ENCODE measurements around the gene KDM4B.
A peak's percentile ranks its signal among the peaks of the same experiment; 100 is the strongest.

The KDM4B gene

GRCh38 chr19:5037936-5038335, 69.0 kb downstream of the KDM4B start:
- Histone ChIP-seq H3K36me3 (ENCODE audit: control insufficient read depth, insufficient read depth, low read length) (peaks cover 34% of the 10 kb centered on the region), H3K9ac (ENCODE audit: low read depth, low read length) (no peak overlapping the region), H3K4me1 (ENCODE audit: control insufficient read depth, insufficient read depth, low read length) (no peaks in the 10 kb centered on the region), H3K4me3 (ENCODE audit: low read depth, low read length) (no peak overlapping the region), H3K9me3 (ENCODE audit: control insufficient read depth, insufficient read depth, low read length) (no peaks in the 10 kb centered on the region), H3K27ac (ENCODE audit: low read depth, low read length) (no peak overlapping the region), H3K27me3 (ENCODE audit: control insufficient read depth, insufficient read depth, low read length) (no peaks in the 10 kb centered on the region)

GRCh38 chr19:5038631-5039271, 69.8 kb downstream of the KDM4B start:
- H3K4me3 ChIP-seq (ENCODE audit: low read depth, low read length), result no peak overlapping the region
- H3K27ac ChIP-seq (ENCODE audit: low read depth, low read length), result no peak overlapping the region
- H3K4me1 ChIP-seq (ENCODE audit: control insufficient read depth, insufficient read depth, low read length), result no peaks in the 10 kb centered on the region
- H3K9me3 ChIP-seq (ENCODE audit: control insufficient read depth, insufficient read depth, low read length), result no peaks in the 10 kb centered on the region
- no peaks in the 10 kb centered on the region for H3K27me3 ChIP-seq (ENCODE audit: control insufficient read depth, insufficient read depth, low read length)
- no peak overlapping the region for H3K9ac ChIP-seq (ENCODE audit: low read depth, low read length)
- H3K36me3 ChIP-seq (ENCODE audit: control insufficient read depth, insufficient read depth, low read length), result peaks cover 26% of the 10 kb centered on the region

GRCh38 chr19:5039642-5040543, 71.0 kb downstream of the KDM4B start:
- Histone ChIP-seq H3K27me3 (ENCODE audit: control insufficient read depth, insufficient read depth, low read length) (no peaks in the 10 kb centered on the region), H3K9ac (ENCODE audit: low read depth, low read length) (no peak overlapping the region), H3K4me1 (ENCODE audit: control insufficient read depth, insufficient read depth, low read length) (no peaks in the 10 kb centered on the region), H3K27ac (ENCODE audit: low read depth, low read length) (no peak overlapping the region), H3K4me3 (ENCODE audit: low read depth, low read length) (no peak overlapping the region), H3K36me3 (ENCODE audit: control insufficient read depth, insufficient read depth, low read length) (peaks cover 16% of the 10 kb centered on the region), H3K9me3 (ENCODE audit: control insufficient read depth, insufficient read depth, low read length) (no peaks in the 10 kb centered on the region)

GRCh38 chr19:5040544-5041167, 71.7 kb downstream of the KDM4B start:
- H3K27me3 ChIP-seq (ENCODE audit: control insufficient read depth, insufficient read depth, low read length), result no peaks in the 10 kb centered on the region
- peaks cover 13% of the 10 kb centered on the region for H3K36me3 ChIP-seq (ENCODE audit: control insufficient read depth, insufficient read depth, low read length)
- H3K4me3 ChIP-seq (ENCODE audit: low read depth, low read length), result no peak overlapping the region
- H3K4me1 ChIP-seq (ENCODE audit: control insufficient read depth, insufficient read depth, low read length), result no peaks in the 10 kb centered on the region
- H3K27ac ChIP-seq (ENCODE audit: low read depth, low read length), result no peak overlapping the region
- no peak overlapping the region for H3K9ac ChIP-seq (ENCODE audit: low read depth, low read length)
- no peaks in the 10 kb centered on the region for H3K9me3 ChIP-seq (ENCODE audit: control insufficient read depth, insufficient read depth, low read length)

- no peaks in the 10 kb centered on the region for H3K4me1 ChIP-seq (ENCODE audit: control insufficient read depth, insufficient read depth, low read length)
- no peaks in the 10 kb centered on the region for H3K27me3 ChIP-seq (ENCODE audit: control insufficient read depth, insufficient read depth, low read length)
- H3K9me3 ChIP-seq (ENCODE audit: control insufficient read depth, insufficient read depth, low read length), result no peaks in the 10 kb centered on the region
- H3K4me3 ChIP-seq (ENCODE audit: low read depth, low read length), result no peak overlapping the region
- peak overlapping the region; percentile 10 for H3K27ac ChIP-seq (ENCODE audit: low read depth, low read length)
- H3K36me3 ChIP-seq (ENCODE audit: control insufficient read depth, insufficient read depth, low read length), result peaks cover 13% of the 10 kb centered on the region
- H3K9ac ChIP-seq (ENCODE audit: low read depth, low read length), result no peak overlapping the region
Measured at GRCh38 chr19:5041168-5041912, 72.4 kb downstream of the KDM4B start.

GRCh38 chr19:5041913-5042187, 72.9 kb downstream of the KDM4B start:
- no peaks in the 10 kb centered on the region for H3K27me3 ChIP-seq (ENCODE audit: control insufficient read depth, insufficient read depth, low read length)
- peaks cover 13% of the 10 kb centered on the region for H3K36me3 ChIP-seq (ENCODE audit: control insufficient read depth, insufficient read depth, low read length)
- H3K4me1 ChIP-seq (ENCODE audit: control insufficient read depth, insufficient read depth, low read length), result no peaks in the 10 kb centered on the region
- H3K9ac ChIP-seq (ENCODE audit: low read depth, low read length), result no peak overlapping the region
- H3K27ac ChIP-seq (ENCODE audit: low read depth, low read length), result no peak overlapping the region
- no peak overlapping the region for H3K4me3 ChIP-seq (ENCODE audit: low read depth, low read length)
- H3K9me3 ChIP-seq (ENCODE audit: control insufficient read depth, insufficient read depth, low read length), result no peaks in the 10 kb centered on the region

- Histone ChIP-seq H3K36me3 (ENCODE audit: control insufficient read depth, insufficient read depth, low read length) (peaks cover 13% of the 10 kb centered on the region), H3K27me3 (ENCODE audit: control insufficient read depth, insufficient read depth, low read length) (no peaks in the 10 kb centered on the region), H3K27ac (ENCODE audit: low read depth, low read length) (no peak overlapping the region), H3K9me3 (ENCODE audit: control insufficient read depth, insufficient read depth, low read length) (no peaks in the 10 kb centered on the region), H3K4me3 (ENCODE audit: low read depth, low read length) (no peak overlapping the region), H3K4me1 (ENCODE audit: control insufficient read depth, insufficient read depth, low read length) (no peaks in the 10 kb centered on the region), H3K9ac (ENCODE audit: low read depth, low read length) (no peak overlapping the region)
Measured at GRCh38 chr19:5042556-5042955, 73.6 kb downstream of the KDM4B start.

GRCh38 chr19:5045029-5045428, 76.1 kb downstream of the KDM4B start:
- H3K27me3 ChIP-seq (ENCODE audit: control insufficient read depth, insufficient read depth, low read length), result no peaks in the 10 kb centered on the region

GRCh38 chr19:5045956-5046338, 77.0 kb downstream of the KDM4B start:
- Histone ChIP-seq H3K27me3 (ENCODE audit: control insufficient read depth, insufficient read depth, low read length) (no peaks in the 10 kb centered on the region), H3K9me3 (ENCODE audit: control insufficient read depth, insufficient read depth, low read length) (no peaks in the 10 kb centered on the region), H3K4me3 (ENCODE audit: low read depth, low read length) (no peak overlapping the region), H3K27ac (ENCODE audit: low read depth, low read length) (peak overlapping the region; percentile 35), H3K9ac (ENCODE audit: low read depth, low read length) (no peak overlapping the region), H3K36me3 (ENCODE audit: control insufficient read depth, insufficient read depth, low read length) (peaks cover 7% of the 10 kb centered on the region; the same call in 1 of the 2 replicates), H3K4me1 (ENCODE audit: control insufficient read depth, insufficient read depth, low read length) (peaks cover 4% of the 10 kb centered on the region; the same call in 1 of the 2 replicates)

More at GRCh38 chr19:5045029-5045428, 76.1 kb downstream of the KDM4B start:
- no peak overlapping the region for H3K4me3 ChIP-seq (ENCODE audit: low read depth, low read length)
- peaks cover 9% of the 10 kb centered on the region for H3K36me3 ChIP-seq (ENCODE audit: control insufficient read depth, insufficient read depth, low read length)
- H3K4me1 ChIP-seq (ENCODE audit: control insufficient read depth, insufficient read depth, low read length), result peaks cover 4% of the 10 kb centered on the region; the same call in 1 of the 2 replicates
- H3K27ac ChIP-seq (ENCODE audit: low read depth, low read length), result no peak overlapping the region
- no peaks in the 10 kb centered on the region for H3K9me3 ChIP-seq (ENCODE audit: control insufficient read depth, insufficient read depth, low read length)
- H3K9ac ChIP-seq (ENCODE audit: low read depth, low read length), result no peak overlapping the region

- H3K4me1 ChIP-seq (ENCODE audit: control insufficient read depth, insufficient read depth, low read length), result peaks cover 4% of the 10 kb centered on the region; the same call in 1 of the 2 replicates
- no peaks in the 10 kb centered on the region for H3K27me3 ChIP-seq (ENCODE audit: control insufficient read depth, insufficient read depth, low read length)
- H3K4me3 ChIP-seq (ENCODE audit: low read depth, low read length), result no peak overlapping the region
- H3K36me3 ChIP-seq (ENCODE audit: control insufficient read depth, insufficient read depth, low read length), result peaks cover 4% of the 10 kb centered on the region; the same call in 1 of the 2 replicates
- H3K9ac ChIP-seq (ENCODE audit: low read depth, low read length), result no peak overlapping the region
- peak overlapping the region; percentile 35 for H3K27ac ChIP-seq (ENCODE audit: low read depth, low read length)
- H3K9me3 ChIP-seq (ENCODE audit: control insufficient read depth, insufficient read depth, low read length), result no peaks in the 10 kb centered on the region
Measured at GRCh38 chr19:5046339-5047039, 77.6 kb downstream of the KDM4B start.
